Neural cell (in vitro differentiated cells): ENCODE measurements around the gene AIMP1. TPM values are rescaled to one million over a fixed set of nuclear protein-coding genes. Genes with fewer than 3 reads are reported as not detected.

Source experiments
- polyA plus RNA-seq: library from polyadenylated mRNA; depleted of rRNA; stranded (reverse); fragments of >200 nt; gene quantifications from 2 replicates; pipeline ENCODE4 v1.2.3, GENCODE V29; 2014

AIMP1 gene
- polyA plus RNA-seq, 1 donor from 2014 or later, result 46.5 TPM

Other genes with a start within 250 kb of the AIMP1 start
- gene TBCK, start 341 bp upstream of the AIMP1 start, polyA plus RNA-seq, result 53.8 and 55.0 TPM in 2 replicates
- not detected in 2 replicates for gene GIMD1, start 52.2 kb downstream of the AIMP1 start, polyA plus RNA-seq